H9 (cell line): ENCODE data around the gene WFDC12. TPM values are rescaled to one million over a fixed set of nuclear protein-coding genes. Genes with fewer than 3 reads are reported as not detected.

Source experiments
- DNase-seq: peaks from one replicate; pipeline ENCODE4 v3.0.0-alpha.2; 2017
- H2AFZ ChIP-seq: one replicate; pipeline ENCODE4 v1.6.1; 2013; ENCODE audit warnings: mild to moderate bottlenecking, low read length, control low read depth, moderate library complexity
- H2AK5ac ChIP-seq: 2 replicates; pipeline ENCODE4 v1.6.1; 2013; ENCODE audit warnings: low read length, control low read depth, mixed read lengths; ENCODE audit not compliant: insufficient read length
- H2BK120ac ChIP-seq: one replicate; pipeline ENCODE4 v1.6.1; 2013; ENCODE audit warnings: low read depth, mild to moderate bottlenecking, low read length, control low read depth, inconsistent platforms; ENCODE audit not compliant: poor library complexity, severe bottlenecking
- H2BK12ac ChIP-seq: 2 replicates; pipeline ENCODE4 v1.6.1; 2013; ENCODE audit warnings: low read length, control low read depth, mixed read lengths, low read depth; ENCODE audit not compliant: insufficient read length
- H2BK15ac ChIP-seq: 2 replicates; pipeline ENCODE4 v1.6.1; 2013; ENCODE audit warnings: low read depth, low read length, control low read depth
- H2BK20ac ChIP-seq: one replicate; pipeline ENCODE4 v1.6.1; 2013; ENCODE audit warnings: low read depth, mild to moderate bottlenecking, low read length, control low read depth, inconsistent platforms; ENCODE audit not compliant: poor library complexity, severe bottlenecking
- H2BK5ac ChIP-seq: 2 replicates; pipeline ENCODE4 v1.6.1; 2013; ENCODE audit warnings: low read length, control low read depth, mixed read lengths; ENCODE audit not compliant: insufficient read length
- H3K14ac ChIP-seq: 2 replicates; pipeline ENCODE4 v1.6.1; 2013; ENCODE audit warnings: low read length, control low read depth; ENCODE audit not compliant: insufficient read depth
- H3K18ac ChIP-seq: 2 replicates; pipeline ENCODE4 v1.6.1; 2013; ENCODE audit warnings: low read depth, mild to moderate bottlenecking, mixed read lengths, low read length, control low read depth; ENCODE audit not compliant: insufficient read length
- H3K23ac ChIP-seq: 2 replicates; pipeline ENCODE4 v1.6.1; 2013; ENCODE audit warnings: low read length, control low read depth, mixed read lengths, low read depth; ENCODE audit not compliant: insufficient read length
- H3K23me2 ChIP-seq: 2 replicates; pipeline ENCODE4 v1.6.1; 2013; ENCODE audit warnings: low read depth, mild to moderate bottlenecking, mixed read lengths, low read length, control low read depth; ENCODE audit not compliant: insufficient read length, poor library complexity, severe bottlenecking
- H3K27ac ChIP-seq: 2 replicates; pipeline ENCODE4 v1.5.1; 2013; ENCODE audit warnings: low read length, control low read depth, mixed read lengths, low read depth; ENCODE audit not compliant: insufficient read length
- H3K27me3 ChIP-seq: 2 replicates; pipeline ENCODE4 v1.6.1; 2013; ENCODE audit warnings: low read length, control low read depth, inconsistent platforms; ENCODE audit not compliant: insufficient read depth
- H3K4ac ChIP-seq: 2 replicates; pipeline ENCODE4 v1.6.1; 2013; ENCODE audit warnings: low read depth, mild to moderate bottlenecking, control low read depth, inconsistent platforms, low read length, moderate library complexity
- H3K4me1 ChIP-seq: 2 replicates; pipeline ENCODE4 v1.6.1; 2013; ENCODE audit warnings: low read length, control low read depth, inconsistent platforms; ENCODE audit not compliant: insufficient read depth
- H3K4me2 ChIP-seq: 2 replicates; pipeline ENCODE4 v1.6.1; 2013; ENCODE audit warnings: low read length, control low read depth, mixed read lengths; ENCODE audit not compliant: insufficient read length, insufficient read depth
- H3K56ac ChIP-seq: 2 replicates; pipeline ENCODE4 v1.6.1; 2013; ENCODE audit warnings: low read depth, mild to moderate bottlenecking, mixed read lengths, low read length, control low read depth; ENCODE audit not compliant: insufficient read length
- H3K79me1 ChIP-seq: 2 replicates; pipeline ENCODE4 v1.6.1; 2013; ENCODE audit warnings: low read depth, mild to moderate bottlenecking, moderate library complexity, low read length, control low read depth, inconsistent platforms; ENCODE audit not compliant: insufficient read depth, poor library complexity, severe bottlenecking
- H3K79me2 ChIP-seq: 2 replicates; pipeline ENCODE4 v1.6.1; 2013; ENCODE audit warnings: low read length, control low read depth, inconsistent platforms; ENCODE audit not compliant: insufficient read depth
- H3K9ac ChIP-seq: 2 replicates; pipeline ENCODE4 v1.6.1; 2013; ENCODE audit warnings: low read length, control low read depth, mixed read lengths; ENCODE audit not compliant: insufficient read length; ENCODE audit errors: extremely low read depth
- H3K9me3 ChIP-seq: one replicate; pipeline ENCODE4 v1.6.1; 2013; ENCODE audit warnings: low read depth, low read length, inconsistent platforms; ENCODE audit not compliant: control insufficient read depth
- H3T11ph ChIP-seq: one replicate; pipeline ENCODE4 v1.6.1; 2013; ENCODE audit warnings: mild to moderate bottlenecking, low read length, control low read depth, inconsistent platforms
- H4K20me1 ChIP-seq: one replicate; pipeline ENCODE4 v1.6.1; 2013; ENCODE audit not compliant: control insufficient read depth, insufficient read length, insufficient read depth
- H4K5ac ChIP-seq: 2 replicates; pipeline ENCODE4 v1.6.1; 2013; ENCODE audit warnings: low read depth, mild to moderate bottlenecking, mixed read lengths, low read length, control low read depth; ENCODE audit not compliant: insufficient read length
- H4K8ac ChIP-seq: replicated peaks from 2 replicates; pipeline ENCODE4 v1.6.1; 2013; ENCODE audit warnings: low read length, control low read depth, mixed read lengths, low read depth; ENCODE audit not compliant: insufficient read length
- H4K91ac ChIP-seq: 2 replicates; pipeline ENCODE4 v1.6.1; 2013; ENCODE audit warnings: low read depth, mild to moderate bottlenecking, moderate library complexity, mixed read lengths, low read length, control low read depth; ENCODE audit not compliant: insufficient read length
- H3K27ac Mint-ChIP-seq, 3 experiments: 2 replicates in 2 of 3; 3 replicates in 1 of 3; pipeline ENCODE4 v1.8.0; 2020 to 2021; ENCODE audit warnings: mixed read lengths in 3 of 3, mild to moderate bottlenecking in 1 of 3, moderate library complexity in 1 of 3
- H3K27me3 Mint-ChIP-seq: 2 replicates; pipeline ENCODE4 v1.8.0; 2021; ENCODE audit warnings: low read depth, mild to moderate bottlenecking, moderate library complexity, mixed read lengths
- H3K36me3 Mint-ChIP-seq, 3 experiments: 2 replicates in 2 of 3; 3 replicates in 1 of 3; pipeline ENCODE4 v1.8.0; 2020 to 2021; ENCODE audit warnings: low read depth in 3 of 3, mixed read lengths in 3 of 3; ENCODE audit not compliant: insufficient read depth in 1 of 3
- H3K4me1 Mint-ChIP-seq, 2 experiments: 2 replicates each; pipeline ENCODE4 v1.8.0; 2020; ENCODE audit warnings: mixed read lengths in 2 of 2
- H3K4me3 Mint-ChIP-seq, 2 experiments: 2 replicates in 1 of 2; 3 replicates in 1 of 2; pipeline ENCODE4 v1.8.0; 2020 to 2021; ENCODE audit warnings: mild to moderate bottlenecking in 2 of 2, mixed read lengths in 2 of 2, moderate library complexity in 1 of 2
- H3K9me3 Mint-ChIP-seq, 2 experiments: 2 replicates in 1 of 2; 3 replicates in 1 of 2; pipeline ENCODE4 v1.8.0; 2020; ENCODE audit warnings: mild to moderate bottlenecking in 2 of 2, mixed read lengths in 2 of 2, moderate library complexity in 1 of 2
- CTCF ChIP-seq: fragments of 200-600 bp; sonication (generic); conservative IDR thresholded peaks from 3 replicates; pipeline ENCODE4 v1.8.0; 2021; ENCODE audit warnings: antibody characterized with exemption, mild to moderate bottlenecking
- WGBS: extraction: QIAGEN DNeasy Blood & Tissue Kit; methylation state at CpG from one replicate; pipeline ENCODE4 v1.1.7; 2013; ENCODE audit warnings: missing lambda C conversion rate, low lambda C conversion rate, mixed read lengths; ENCODE audit not compliant: insufficient read length; ENCODE audit errors: extremely low coverage; 5-methylcytosine and 5-hydroxymethylcytosine counted together
- total RNA-seq: library from RNA; stranded (reverse); gene quantifications from 2 replicates; pipeline ENCODE4 v1.2.1, GENCODE V29; 2021

WFDC12 gene
- total RNA-seq, 1 experiment from 2014 or later = not detected

- no peak overlapping the region for H3K4me2 ChIP-seq
- H2BK20ac ChIP-seq = no peak overlapping the region
- H3K79me1 ChIP-seq = no peaks in the 10 kb centered on the region
- H2BK12ac ChIP-seq = no peak overlapping the region
- H3K9me3 ChIP-seq = no peaks in the 10 kb centered on the region
- H4K20me1 ChIP-seq = no peaks in the 10 kb centered on the region
- no peak overlapping the region for H3K9ac ChIP-seq
- peaks cover 0 to 4% of the 10 kb centered on the region in 2 experiments; a peak in 2 of 5 replicates for H3K9me3 Mint-ChIP-seq
- H3K18ac ChIP-seq = no peak overlapping the region
- no CpG with 5 or more reads among the region's 7 CpGs for WGBS
- H2BK15ac ChIP-seq = no peak overlapping the region
- H3K4me1 Mint-ChIP-seq = peaks cover 4% of the 10 kb centered on the region in 2 experiments
- no peaks in the 10 kb centered on the region; the same call in 1 of the 2 replicates for H3K79me2 ChIP-seq
- peaks cover 2 to 4% (median 2%) of the 10 kb centered on the region in 3 experiments; a peak in 4 of 7 replicates for H3K36me3 Mint-ChIP-seq
- H3K4ac ChIP-seq = no peak overlapping the region
- no peak overlapping the region for H4K91ac ChIP-seq
- no peaks in the 10 kb centered on the region for H3K4me1 ChIP-seq
- H3K4me3 Mint-ChIP-seq = no peak overlapping the region
- H3K56ac ChIP-seq = no peak overlapping the region
- no peak overlapping the region for H3K14ac ChIP-seq
- no peak overlapping the region for H3K27ac ChIP-seq
- no peak overlapping the region for H2BK5ac ChIP-seq
- no peak for TF ChIP-seq CTCF
- no peak overlapping the region for H3K27ac Mint-ChIP-seq
- H3K27me3 Mint-ChIP-seq = peaks cover 17% of the 10 kb centered on the region
- H2AK5ac ChIP-seq = no peak overlapping the region
- DNase-seq = no peak
- H3K23ac ChIP-seq = no peak overlapping the region
- H2AFZ ChIP-seq = no peak overlapping the region
- H3K23me2 ChIP-seq = no peaks in the 10 kb centered on the region
- no peaks in the 10 kb centered on the region for H3K27me3 ChIP-seq
- no peak overlapping the region for H4K5ac ChIP-seq
- no peak overlapping the region for H3T11ph ChIP-seq
- no peak overlapping the region for H4K8ac ChIP-seq
- H2BK120ac ChIP-seq = no peak overlapping the region
Observed at GRCh38 chr20:45092898-45093297, 31.4 kb downstream of the WFDC12 start.
